ENCODE results near the gene PFN1.
"Not testable (repeated sequence)": the region's sequence is repeated elsewhere in the genome, so short reads cannot be mapped to it uniquely, and the experiment has no call there.

PFN1 gene

DNA sequence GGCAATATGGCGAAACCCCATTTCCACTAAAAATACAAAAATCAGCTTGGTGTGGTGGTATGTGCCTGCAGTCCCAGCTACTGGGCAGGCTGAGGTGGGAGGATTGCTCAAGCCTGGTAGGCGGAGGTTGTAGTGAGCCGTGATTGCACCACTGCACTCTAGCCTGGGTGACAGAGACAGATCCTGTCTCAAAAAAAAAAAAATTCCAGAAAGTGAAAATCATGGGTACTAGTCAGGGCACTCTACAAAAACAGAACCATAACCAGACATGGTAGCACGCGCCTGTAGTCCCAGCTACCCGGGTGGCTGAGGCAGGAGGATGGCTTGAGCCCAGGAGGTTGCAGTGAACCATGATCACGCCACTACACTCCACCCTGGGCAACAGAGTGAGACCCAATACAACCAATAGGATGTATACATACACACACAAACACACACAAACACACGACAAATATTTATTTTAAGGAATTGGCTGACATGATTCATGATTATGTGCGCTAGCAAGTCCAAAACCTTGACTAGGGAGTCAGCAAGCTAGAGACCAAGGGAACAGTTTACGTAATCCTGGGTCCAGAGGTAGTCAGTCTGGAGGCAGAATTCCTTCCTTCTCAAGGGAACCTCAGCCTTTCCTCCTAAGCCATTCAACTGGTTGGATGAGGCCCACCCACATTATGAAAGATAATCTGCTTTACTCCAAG lies 27.8 kb downstream of the PFN1 start:
- DNase-seq = no peak

GRCh38 chr17:4919511-4920047 lies 28.8 kb downstream of the PFN1 start:
- no peak for DNase-seq

- DNase-seq = not testable (repeated sequence)
Measured at GRCh38 chr17:4914551-4914950, 33.8 kb downstream of the PFN1 start.

- no peak for DNase-seq
Measured at GRCh38 chr17:4913994-4914393, 34.3 kb downstream of the PFN1 start.

DNA sequence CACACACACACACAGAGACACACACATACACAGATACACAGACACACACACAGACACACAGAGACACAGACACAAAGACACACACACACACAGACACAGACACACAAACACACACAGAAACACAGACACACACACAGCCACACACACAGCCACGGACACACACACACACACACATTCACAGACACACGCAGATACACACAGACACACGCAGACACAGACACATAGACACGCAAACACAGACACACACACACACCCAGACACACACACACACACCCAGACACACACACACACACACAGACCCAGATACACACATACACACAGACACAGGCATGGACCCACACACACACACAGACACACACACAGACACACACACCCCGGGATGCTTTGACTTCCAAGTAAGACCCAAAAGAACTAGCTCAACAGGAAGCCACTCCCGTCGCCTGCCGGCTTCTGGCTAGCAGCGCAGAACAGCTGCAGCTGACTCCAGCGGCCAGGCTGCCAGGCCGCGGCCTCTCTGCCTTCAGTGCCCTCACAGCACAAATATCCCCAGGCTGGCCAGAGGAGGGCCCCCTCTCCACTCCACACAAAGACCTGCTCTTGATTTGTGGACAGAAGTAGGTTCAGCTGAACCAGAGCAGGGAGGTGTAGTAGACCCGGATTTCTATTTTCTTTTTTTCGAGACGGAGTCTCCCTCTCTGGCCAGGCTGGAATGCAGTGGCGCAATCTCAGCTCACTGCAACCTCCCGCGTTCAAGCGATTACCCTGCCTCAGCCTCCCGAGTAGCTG lies 39.4 kb downstream of the PFN1 start:
- peak; percentile 32 for DNase-seq

GRCh38 chr17:4908301-4908700 lies 40.0 kb downstream of the PFN1 start:
- DNase-seq = no peak

DNA sequence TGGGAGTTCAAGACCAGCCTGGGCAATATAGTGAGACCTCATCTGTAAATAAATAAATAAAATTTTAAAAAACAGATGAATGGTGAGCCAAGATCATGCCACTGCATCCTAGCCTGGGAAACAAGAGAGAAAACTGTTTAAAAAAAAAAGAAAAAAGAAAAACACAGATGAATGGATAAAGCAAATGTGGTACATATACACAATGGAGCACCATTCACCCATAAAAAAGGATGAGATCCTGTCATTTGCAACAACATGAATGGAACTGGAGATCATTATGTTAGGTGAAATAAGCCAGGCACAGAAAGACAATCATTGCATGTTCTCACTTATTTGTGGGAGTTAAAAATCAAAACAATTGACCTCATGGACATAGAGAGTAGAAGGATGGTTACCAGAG lies 41.7 kb downstream of the PFN1 start:
- not testable (repeated sequence) for DNase-seq

GRCh38 chr17:4903051-4903818 lies 45.1 kb downstream of the PFN1 start, which contains the start of gene CHRNE:
Gene CHRNE, minus strand, starts transcription at chr17:4903098. Its CDS starts 35 bp downstream, at chr17:4903063.
- DNase-seq = peak; percentile 81

GRCh38 chr17:4902540-4902939 lies 45.8 kb downstream of the PFN1 start:
- DNase-seq = no peak

- no peak for DNase-seq
Measured at GRCh38 chr17:4901648-4902344, 46.5 kb downstream of the PFN1 start.

GRCh38 chr17:4901108-4901647 lies 47.2 kb downstream of the PFN1 start:
- DNase-seq = no peak

- no peak for DNase-seq
Measured at GRCh38 chr17:4900231-4901107, 47.9 kb downstream of the PFN1 start.

GRCh38 chr17:4899341-4900230 lies 48.7 kb downstream of the PFN1 start, which contains the start of gene C17orf107:
Gene C17orf107, plus strand, starts transcription at chr17:4899536. Its CDS starts 227 bp downstream, at chr17:4899763.
- DNase-seq = no peak

DNA sequence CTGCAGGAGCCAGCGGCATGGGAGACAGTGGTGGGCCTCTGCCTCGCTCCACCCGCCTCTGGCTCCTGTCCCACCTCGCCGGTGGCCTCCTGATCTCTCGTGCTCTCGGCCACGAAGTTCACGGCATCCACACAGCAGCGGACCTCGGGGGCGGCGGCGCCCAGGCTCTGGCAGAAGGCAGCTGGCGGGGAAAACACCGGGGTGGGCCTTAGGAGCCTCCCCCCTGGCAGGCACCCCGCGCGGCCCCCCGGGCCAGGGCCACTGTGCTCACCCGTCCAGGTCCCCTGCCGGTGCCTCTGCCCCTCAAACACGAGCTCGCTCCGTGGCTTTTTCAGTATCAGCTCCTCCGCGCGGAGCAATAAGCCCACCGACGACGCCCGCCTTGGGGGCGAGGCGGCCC lies 49.4 kb downstream of the PFN1 start:
- no peak for DNase-seq

GRCh38 chr17:4898351-4898750 lies 50.0 kb downstream of the PFN1 start:
- DNase-seq = no peak

- no peak for DNase-seq
Measured at GRCh38 chr17:4897785-4898184, 50.5 kb downstream of the PFN1 start.

- DNase-seq = no peak
Measured at GRCh38 chr17:4897198-4897687, 51.1 kb downstream of the PFN1 start.

GRCh38 chr17:4896332-4897197 lies 51.8 kb downstream of the PFN1 start:
- no peak for DNase-seq

Data from NCI-H1436 (cell line).